ENCODE results near the gene CASP8.
"Not testable (repeated sequence)": the region's sequence is repeated elsewhere in the genome, so short reads cannot be mapped to it uniquely, and the experiment has no call there.

Gene CASP8

DNA sequence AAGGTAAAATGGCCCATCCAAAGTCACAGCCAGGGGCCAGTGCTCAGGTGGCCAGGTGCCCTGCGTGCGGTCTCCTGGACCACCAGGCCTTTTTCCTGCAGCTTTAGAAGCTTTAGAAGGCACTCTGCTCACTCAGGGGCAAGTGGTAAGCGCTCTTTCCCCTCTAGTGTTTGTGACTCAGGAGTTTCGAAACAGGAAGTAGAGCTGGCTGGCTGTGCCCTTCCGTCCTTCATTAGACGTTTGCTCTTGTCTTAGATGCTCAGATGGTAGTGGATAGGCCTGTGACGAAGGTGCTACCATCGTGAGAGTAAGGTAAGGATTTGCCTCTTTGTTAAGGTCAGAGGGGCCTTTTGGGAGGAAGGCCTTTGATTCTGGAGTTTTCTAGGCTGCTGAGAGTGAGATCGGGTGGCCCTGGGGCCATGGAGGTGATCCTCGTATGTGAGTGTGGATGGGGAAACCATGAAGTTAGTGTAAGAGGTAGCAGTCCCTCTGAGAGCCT, at the start of gene CASP8:
CASP8 (plus strand) TSS at position 235 of the 499 bp plus-strand sequence. CDS start 5,951 bp downstream, outside the sequence.
- DNase-seq (ENCODE audit: low spot score) (no peak), FAIRE-seq (no peak)

DNA sequence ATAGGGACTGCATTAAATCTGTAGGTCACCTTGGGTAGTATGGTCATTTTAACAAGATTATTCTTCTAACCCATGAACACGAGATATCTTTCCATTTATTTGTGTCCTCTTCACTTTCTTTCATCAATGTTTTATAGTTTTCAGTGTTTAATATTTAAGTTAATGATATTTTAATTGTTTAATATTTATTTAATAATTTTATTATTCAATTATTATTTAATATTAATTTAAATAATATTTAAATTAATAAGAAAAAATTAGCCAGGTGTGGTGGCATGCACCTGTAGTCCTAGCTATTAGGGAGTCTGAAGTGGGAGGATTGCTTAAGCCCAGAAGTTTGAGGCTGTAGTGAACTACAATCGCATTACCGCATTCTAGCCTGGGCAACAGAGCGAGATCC, 44.4 kb upstream of the CASP8 start:
- DNase-seq (ENCODE audit: low spot score) (no peak), FAIRE-seq (no peak)

DNA sequence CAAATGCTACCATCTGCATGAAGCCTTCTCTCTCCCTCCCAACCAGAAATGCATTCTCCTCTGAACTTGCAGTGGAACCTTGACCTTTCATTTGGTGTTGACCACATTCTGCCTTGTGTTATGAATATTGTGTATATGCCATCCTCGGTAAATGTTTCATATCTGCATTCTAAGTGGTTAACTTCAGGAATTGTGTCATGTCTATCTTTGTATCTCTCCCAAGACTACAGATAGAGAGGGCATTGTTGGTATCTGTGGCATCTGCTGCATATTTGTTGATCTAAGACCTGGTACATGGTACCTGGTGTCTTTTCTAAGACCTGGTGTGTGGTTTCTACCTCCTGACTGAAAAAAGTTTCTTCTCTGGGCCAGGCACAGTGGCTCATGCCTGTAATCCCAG, 43.4 kb upstream of the CASP8 start:
- FAIRE-seq (no peak), DNase-seq (ENCODE audit: low spot score) (no peak)

DNA sequence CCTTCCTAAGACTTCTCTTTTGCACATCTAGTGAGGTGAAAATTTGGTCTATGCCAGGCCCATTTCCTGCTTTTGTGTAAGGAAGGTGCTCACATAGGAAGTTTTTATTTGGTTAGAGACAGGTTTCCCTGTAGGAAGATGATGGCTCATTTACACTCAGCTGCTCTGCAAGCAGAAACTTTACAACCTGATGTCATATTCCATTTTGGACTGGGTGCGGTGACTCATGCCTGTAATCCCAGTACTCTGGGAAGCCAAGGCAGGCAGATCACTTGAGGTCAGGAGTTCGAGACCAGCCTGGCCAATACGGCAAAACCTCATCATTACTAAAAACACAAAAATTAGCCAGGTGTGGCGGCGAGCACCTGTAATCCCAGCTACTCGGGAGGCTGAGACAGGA, 41.6 kb upstream of the CASP8 start:
- DNase-seq (ENCODE audit: low spot score) = no peak
- FAIRE-seq = no peak

DNA sequence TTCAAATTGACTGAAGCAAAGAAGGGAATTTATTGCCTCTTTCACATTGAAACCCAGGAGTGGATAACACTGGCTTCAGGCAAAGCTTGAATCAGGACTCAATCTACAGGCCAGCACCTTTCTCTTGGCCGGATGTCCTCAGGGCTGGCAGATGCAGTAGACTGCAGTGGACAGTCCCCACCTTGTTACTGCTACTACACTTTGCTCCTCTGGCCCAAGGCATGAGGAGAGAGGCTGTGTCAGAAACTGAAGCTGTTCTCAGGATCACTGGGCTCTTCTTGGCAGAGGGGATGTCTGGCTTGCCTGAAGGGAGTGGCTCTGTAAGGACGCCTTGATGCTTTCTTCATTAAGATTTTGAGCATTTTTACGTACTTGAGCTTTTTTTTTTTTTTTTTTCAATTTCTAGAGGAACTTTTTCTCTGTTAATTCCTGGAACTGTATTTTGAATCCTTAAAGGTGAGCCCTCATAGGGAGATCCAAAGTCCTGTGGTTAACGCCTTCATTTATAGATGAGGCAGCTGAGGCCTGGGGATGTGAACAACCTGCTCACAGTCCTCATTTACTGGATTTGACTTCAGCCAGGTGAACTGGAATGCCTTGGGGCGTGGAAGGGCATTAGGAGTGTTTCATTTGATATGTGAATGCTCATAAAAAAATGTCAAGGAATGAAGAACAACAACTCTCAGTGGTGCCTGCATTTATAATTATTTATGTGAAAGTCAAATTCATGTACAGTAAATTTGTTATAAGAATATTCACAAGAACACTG, 40.8 kb upstream of the CASP8 start:
- FAIRE-seq = no peak
- DNase-seq (ENCODE audit: low spot score) = no peak

DNA sequence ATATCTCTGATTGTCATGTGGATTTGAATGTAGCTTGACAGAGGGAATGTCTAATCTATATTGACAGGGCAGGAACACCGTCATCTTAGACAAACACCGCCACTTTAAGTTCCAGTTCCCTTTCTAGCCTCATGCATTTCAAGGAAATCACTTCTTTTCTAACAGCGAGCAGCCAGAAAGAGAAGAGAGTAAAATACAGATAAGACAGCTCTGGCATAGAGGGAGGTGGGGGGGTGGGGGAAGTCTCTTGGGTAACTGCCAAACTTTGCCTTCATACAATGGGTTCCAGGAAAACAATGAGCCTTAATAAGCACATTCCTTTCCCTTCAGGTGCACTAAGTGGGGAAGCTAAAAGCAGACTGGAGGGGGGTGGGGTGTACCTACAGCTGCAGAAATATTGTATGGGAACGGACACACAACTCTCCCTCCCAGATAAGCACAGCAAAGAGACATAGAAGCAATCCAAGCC, 40.2 kb upstream of the CASP8 start:
- FAIRE-seq = no peak
- DNase-seq (ENCODE audit: low spot score) = peak; percentile 42

DNA sequence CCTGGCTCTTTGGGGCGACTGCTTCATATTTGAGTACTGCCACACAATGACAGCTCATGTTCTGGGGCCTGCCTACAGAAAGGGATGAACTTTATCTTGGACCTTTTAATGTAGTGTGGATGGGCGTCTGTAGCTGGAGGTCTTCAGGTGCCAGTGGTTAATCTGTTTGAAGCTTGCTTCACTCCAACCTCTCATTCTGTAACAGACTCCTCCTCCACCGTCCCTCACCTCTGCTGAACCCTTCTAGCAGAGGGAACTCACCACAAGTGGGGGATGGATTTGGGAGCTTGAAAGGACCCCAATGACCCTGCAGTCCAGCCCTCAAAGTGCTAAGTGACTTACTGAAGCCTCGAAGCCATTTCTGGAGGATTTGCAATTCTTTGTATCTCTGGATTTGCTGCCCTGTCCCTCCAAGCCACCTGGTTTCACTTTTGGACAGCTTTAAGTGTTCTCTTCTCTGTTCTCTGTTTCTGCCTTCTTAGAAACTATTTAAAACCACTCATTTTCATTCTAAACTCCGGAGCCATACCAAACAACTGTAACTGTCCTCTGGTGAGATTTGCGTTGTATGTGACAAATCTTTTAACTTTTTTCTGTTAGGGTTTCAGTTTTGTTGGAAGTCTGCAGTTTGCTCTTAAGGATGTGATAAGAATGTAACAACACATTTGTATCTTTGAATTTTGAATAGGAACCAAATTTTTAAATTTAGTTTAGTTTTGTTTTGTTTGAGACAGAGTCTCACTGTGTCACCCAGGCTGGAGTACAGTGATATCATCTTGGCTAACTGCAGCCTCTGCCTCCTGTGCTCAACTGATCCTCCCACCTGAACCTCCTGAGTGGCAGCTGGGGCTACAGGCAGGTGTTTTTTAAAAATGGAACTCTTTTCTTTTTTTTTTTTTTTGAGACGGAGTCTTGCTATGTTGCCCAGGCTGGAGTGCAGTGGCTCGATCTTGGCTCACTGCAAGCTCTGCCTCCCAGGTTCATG, 37.0 kb upstream of the CASP8 start:
- no peak for DNase-seq (ENCODE audit: low spot score)
- FAIRE-seq = no peak

DNA sequence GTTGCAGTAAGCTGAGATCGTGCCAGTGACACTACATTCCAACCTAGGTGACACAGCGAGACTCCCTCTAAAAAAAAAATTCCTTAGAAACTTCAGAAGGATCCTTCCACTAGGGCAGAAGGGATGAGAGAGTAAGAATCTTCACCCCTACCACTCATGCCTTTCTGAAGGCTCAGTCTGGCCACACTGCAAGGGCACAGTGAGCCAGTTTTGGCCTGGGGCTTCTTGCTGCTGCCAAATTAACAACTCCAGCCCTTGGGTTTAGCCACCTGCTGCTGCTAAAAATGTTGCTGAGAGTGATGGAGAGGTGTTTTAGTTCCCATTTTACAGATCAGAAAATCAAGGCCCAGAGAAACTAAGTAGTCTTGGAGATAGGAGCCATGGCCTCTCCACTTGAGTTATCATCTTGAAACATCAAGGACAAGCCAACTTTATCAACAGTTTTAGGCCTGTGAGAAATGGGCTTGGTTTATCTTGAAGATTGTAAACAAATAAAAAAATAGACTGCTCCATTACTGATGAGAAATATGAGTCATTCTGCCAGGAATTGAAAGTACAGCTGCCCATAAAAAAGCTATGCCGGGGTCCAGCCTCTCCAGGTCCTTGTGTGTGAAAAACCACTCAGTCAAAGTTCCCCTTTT, 31.9 kb upstream of the CASP8 start:
- no peak for FAIRE-seq
- DNase-seq (ENCODE audit: low spot score) = no peak

DNA sequence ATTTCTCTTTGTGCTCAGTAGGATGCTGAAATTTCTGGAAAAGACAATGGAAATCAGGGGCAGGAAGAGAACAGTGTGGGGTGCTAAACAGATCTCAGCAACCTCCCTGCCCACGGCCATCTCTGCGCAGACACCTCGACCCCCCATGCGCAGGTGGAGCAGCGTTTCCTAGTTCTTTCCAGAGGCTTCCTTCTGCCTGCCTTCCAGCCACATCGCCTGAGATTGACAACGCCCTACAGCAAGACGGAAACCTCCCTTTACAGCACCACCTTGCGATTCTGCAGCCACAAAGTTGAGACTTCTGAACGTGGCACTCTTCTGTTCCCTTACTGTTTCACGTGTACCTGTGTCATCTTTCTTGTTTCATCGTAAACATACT, 31.4 kb upstream of the CASP8 start:
- DNase-seq (ENCODE audit: low spot score) = no peak
- no peak for FAIRE-seq

DNA sequence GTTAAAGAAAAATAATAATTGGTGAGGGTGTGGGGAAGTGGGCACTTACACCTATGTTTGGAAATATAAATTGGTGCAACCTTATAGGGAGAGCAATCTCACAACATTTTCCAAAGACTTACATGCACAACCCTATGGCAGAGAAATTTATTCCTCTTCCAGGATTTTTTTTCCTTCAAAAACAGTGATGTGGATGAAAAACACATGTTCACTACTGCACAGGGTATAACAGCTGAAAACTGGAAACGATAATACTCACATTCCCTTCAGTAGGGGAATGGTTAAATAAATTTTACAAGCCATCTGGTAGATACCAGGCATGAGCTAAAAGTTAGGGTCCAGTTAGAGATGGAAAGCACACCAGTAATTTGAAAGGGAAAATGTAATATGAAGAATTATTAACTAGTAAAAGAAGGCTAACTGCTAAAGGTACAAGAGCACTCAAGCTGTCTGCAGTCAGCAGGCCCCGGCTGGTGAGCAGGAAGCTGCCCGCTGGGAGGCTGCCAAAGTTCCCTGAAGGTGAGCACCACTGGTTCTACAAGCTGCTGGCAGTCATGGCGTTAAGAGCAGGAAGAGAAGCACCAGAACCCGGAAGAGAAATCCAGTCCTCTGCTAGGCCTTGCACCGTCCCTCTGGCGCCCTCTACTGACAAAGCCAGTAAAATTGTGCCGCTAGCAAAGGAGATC, 28.4 kb upstream of the CASP8 start:
- FAIRE-seq (no peak), DNase-seq (ENCODE audit: low spot score) (peak; percentile 89)

DNA sequence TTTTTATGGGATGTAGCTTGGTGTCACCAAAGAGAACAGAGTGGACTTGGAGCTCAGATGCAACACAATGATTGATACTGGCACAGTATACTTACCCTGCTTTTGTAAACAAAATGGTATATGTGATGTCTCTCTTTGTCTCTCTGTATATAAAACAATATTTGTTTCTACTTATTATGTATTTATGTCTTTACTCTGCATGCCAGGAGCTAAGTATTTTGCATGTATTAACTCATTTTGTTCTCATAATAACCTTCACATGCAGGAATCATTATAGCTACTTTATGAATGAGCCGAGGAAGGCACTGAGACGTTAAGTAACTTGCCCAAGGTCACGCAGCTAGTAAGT, 27.9 kb upstream of the CASP8 start:
- DNase-seq (ENCODE audit: low spot score) = no peak
- no peak for FAIRE-seq

DNA sequence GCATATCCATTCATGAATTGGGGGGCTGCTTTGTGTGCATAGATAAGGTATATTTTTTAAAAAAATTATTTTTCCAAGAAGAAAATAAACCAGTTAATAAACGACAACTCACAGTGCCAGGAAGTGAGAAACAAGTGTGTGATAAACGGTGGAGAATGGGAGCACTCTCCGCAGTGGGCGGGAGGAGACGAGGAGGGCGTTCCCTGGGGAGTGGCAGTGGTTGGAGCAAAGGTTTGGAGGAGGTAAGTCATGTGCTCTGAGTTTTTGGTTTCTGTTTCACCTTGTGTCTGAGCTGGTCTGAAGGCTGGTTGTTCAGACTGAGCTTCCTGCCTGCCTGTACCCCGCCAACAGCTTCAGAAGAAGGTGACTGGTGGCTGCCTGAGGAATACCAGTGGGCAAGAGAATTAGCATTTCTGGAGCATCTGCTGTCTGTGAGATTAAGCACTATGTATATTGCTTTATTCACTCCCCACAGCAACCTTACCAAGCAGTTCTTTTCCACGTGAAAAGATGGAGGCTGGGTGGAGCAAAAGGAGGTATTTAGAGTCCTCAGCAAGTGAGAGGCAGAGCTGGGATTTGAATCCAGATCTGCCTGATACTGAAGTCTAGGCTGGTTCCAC, 27.0 kb upstream of the CASP8 start:
- FAIRE-seq (peak; percentile 70), DNase-seq (ENCODE audit: low spot score) (peak; percentile 90)

DNA sequence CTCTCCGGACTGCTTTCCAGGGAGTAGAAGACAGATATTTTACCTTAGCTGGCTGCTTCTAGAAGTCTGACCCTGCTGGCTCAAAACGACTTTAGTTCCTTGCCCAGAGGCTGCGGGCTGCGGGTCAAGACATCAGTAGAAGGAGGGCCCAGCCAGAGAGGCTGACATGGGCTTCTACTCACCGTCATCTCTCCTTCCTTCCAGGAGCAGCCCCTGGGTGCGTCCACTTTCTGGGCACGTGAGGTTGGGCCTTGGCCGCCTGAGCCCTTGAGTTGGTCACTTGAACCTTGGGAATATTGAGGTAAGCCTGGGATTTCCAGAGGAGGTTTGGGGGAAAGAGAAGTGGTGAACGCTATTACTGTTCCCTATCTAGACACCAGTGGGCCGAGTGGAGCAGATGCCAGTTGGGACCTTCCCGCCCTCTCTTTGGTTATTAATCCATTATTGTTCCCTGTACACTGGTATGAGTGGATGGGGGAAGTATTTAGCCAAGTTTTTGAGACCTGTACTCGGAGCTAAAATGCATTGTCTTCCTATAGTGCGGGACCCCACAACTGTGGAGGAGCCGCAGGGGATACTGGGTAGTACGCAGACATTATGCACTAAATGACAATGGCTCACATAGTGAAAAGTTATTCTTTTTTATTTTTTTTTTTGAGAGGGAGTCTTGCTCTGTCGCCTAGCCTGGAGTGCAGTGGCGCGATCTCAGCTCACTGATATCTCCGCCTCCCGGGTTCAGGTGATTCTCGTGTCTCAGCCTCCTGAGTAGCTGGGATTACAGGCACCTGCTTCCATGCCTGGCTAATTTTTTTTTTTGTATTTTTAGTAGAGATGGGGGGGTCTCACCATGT, 26.3 kb upstream of the CASP8 start:
- DNase-seq (ENCODE audit: low spot score) (no peak), FAIRE-seq (no peak)

DNA sequence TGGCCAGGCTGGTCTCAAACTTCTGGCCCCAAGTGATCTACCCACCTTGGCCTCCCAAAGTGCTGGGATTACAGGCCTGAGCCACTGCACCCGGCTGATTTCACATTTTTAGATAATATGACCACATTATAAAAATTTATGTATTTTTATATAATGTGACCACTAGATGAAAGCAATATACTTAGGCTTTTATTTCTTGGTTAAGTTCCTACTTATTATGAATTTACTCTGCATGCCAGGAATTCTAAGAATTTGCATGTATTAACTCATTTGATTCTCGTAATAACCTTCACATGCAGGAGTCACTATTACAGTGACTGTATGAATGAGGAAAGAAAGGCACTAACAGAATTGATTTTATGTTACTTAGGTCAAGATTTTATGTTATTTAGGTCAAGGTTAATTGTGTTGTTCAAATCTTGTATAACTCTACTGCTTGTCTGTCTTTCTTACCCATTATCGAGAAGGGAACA, 25.6 kb upstream of the CASP8 start:
- no peak for FAIRE-seq
- DNase-seq (ENCODE audit: low spot score) = no peak

DNA sequence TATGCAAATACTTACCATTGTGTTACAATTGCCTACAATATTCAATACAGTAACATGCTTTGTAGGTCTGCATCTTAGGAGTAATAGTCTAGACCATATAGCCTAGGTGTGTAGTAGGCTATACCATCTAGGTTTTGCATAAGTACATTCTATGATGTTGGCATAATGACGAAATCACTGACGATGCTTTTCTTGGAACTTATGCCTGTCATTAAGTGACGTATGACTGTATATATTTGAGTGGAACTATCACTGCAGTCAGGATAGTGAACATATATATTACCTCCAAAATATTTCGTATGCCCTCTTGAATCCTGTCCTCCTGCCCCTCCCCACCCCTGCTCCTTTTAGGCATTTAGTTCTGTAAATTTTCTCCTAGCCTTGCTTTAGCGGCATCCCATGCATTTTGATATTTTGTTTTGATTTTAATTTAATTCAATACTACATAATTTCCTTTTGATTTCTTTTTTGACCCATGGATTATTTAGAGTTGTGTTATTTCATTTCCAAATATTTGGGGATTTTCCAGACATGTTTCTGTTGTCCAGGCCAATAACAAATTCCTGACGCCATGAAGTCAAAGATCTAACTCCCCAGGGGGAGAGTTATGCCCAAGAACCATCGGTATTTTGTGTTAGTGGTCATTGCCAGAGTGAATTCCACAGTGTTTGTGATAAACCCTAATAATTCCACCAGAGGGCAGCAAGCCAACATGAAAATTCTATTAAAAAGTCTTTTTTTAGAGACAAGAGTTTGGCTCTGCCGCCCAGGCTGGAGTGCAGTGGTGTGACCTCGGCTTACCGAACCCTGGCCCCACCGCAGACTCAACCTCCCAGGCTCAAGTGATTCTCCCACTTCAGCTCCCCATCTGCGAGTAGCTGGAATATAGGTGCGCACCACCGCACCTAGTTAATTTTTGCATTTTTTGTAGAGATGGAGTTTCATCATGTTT, 24.2 kb upstream of the CASP8 start:
- peak; percentile 58 for DNase-seq (ENCODE audit: low spot score)
- FAIRE-seq = no peak

DNA sequence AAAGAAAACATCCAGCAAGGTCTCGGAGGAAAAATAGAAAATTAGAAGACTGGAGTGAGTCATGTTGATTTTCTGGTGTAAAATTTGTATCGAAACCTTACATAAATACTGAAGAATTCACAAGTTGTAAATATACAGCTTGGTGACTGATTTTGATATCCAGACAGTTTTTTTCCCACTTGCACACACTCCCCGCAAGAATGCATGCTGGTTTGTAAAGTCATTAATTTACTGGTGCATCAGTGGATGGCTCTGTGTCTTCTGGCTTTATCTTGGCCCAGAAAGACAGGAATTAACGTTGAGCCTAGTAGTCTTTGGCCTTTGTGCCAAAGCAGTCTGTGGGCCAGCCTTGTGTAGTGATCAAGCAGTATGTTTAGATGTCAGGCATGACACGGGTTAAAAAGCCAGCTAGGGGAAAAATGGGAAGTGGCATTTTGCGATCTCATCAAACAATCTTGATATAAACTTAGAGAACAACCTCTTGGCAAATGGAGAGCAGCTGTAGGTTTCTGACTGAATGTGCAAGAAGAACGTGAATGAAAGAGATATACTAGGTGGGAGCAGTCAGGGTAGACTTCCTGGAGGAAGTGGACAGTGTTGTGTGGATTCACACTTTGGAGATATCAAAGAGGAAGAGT, 22.7 kb upstream of the CASP8 start:
- FAIRE-seq = no peak
- DNase-seq (ENCODE audit: low spot score) = no peak

DNA sequence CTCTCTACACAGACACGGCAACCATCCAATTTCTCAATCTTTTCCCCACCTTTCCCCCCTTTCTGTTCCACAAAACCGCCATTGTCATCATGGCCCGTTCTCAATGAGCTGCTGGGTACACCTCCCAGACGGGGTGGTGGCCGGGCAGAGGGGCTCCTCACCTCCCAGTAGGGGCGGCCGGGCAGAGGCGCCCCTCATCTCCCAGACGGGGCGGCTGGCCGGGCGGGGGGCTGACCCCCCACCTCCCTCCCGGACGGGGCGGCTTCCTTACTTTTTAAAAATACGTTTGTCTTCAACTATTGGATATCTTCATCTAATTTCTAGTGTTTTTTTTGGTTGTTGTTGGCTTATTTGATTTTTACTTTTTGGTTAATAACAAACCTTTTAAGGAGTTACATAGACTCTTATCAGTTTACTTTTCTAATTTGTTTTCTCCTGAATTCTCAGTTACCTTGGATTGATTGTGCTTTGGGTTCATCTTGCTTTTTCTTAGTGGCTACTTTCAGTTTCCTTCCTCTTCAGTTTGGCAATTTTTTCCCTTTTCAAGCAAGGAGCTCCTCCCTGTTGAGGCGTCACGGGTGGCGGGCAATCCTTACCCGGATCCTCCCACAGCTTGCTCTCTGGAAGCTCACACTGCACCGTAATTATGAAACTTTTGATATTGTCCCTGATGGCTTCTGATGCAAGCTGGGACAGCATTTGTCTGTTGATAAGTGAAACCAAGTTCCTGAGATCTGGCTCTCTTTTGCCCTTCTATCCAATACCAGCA, 21.0 kb upstream of the CASP8 start:
- not testable (repeated sequence) for FAIRE-seq; DNase-seq (ENCODE audit: low spot score)
